ENCODE results near the gene DGKD. TPM values are rescaled to one million over a fixed set of nuclear protein-coding genes. Genes with fewer than 3 reads are reported as not detected.

Gene DGKD
- total and polyA plus RNA-seq, 5 donors from 2014 or later = 11.3 to 161 (median 11.5) TPM

DNA sequence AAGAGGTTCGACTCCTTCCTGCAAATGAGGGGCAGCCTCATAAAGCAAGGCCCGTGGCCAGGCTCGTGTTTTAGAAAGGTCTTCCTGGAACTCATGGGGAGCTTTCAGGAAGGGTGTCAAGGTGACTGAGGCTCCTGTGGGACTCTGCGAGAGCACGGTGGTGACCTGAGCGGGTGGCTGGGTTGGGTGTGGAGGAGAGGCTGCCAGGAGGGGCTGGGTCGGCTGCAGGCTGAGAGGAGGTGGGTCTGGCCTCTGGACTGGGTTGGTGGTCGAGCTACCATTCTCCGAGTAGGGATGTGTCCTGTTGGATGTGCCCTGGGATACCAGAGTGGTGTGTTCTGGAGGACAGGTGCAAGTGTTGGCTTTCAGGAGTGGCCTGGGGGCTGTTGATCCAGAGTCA, 86.4 kb downstream of the DGKD start:
- no peaks in the 10 kb centered on the region for H3K9me3 Mint-ChIP-seq
- no peaks in the 10 kb centered on the region for H3K9me3 ChIP-seq (ENCODE audit: control insufficient read depth in 2 of 2, low read length in 2 of 2)
- no peak overlapping the region for H3K4me3 Mint-ChIP-seq
- H3K27me3 ChIP-seq (ENCODE audit: control insufficient read depth, insufficient read depth, low read length) = no peaks in the 10 kb centered on the region
- peaks cover 5% of the 10 kb centered on the region for H3K27me3 Mint-ChIP-seq
- H3K36me3 Mint-ChIP-seq = peaks cover 51% of the 10 kb centered on the region
- ATAC-seq (ENCODE audit: low read depth in 2 of 2) (no peak), DNase-seq (no peak)
- H3K4me1 Mint-ChIP-seq = peaks cover 8 to 21% (median 14%) of the 10 kb centered on the region in 4 donors
- H3K27ac Mint-ChIP-seq = peak overlapping the region in 2 of 3 donors; percentile 60 to 91
- H3K36me3 ChIP-seq (ENCODE audit: control insufficient read depth, insufficient read depth, low read length) = peaks cover 76% of the 10 kb centered on the region
- no peak overlapping the region for H3K4me3 ChIP-seq (ENCODE audit: low read depth, low read length)
- H3K4me1 ChIP-seq (ENCODE audit: control insufficient read depth, insufficient read depth, low read length, poor library complexity, severe bottlenecking) = peaks cover 7% of the 10 kb centered on the region
- H3K27ac ChIP-seq (ENCODE audit: insufficient read depth, low read length, poor library complexity, severe bottlenecking) = peak overlapping the region; percentile 20

DNA sequence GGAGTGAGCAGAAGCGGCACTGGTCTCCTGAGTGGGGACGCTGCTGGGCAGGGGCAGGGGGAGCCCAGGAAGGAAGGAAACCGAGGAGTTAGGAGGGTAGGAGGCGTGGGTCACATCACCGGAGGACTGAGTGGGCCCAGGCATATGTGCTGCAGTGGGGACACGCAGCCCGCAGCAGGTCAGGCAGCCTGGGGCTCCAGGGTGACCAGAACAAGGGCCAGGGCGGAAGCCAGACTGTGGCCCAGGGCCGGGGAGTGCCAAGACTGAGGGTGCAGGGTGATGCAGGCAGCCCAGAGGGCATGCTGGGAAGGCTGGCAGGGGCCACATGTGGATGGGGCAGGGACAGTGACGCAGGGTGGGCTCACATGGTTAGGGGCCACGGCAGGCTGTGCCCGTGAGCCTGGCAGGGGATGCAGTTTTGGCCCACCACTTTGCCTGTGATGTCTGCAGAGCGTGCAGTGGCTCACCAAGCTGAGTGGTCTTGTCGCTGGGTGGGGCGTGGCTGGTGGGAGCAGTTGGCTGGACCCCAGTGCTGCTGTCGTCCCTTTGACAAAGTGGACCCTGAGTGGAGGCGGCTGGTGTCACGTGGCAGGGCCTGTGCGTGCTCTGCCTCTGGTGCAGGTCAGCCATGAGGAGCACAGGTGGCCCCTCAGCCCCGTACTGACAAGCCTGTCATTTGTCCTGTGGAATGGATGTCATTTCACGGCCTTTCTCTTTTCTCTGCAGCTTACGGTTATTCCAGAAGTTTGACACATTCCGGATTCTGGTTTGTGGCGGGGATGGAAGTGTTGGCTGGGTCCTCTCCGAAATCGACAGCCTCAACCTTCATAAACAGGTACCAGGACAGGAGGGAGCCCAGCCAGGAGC, 87.1 kb downstream of the DGKD start:
- DNase-seq (no peak), ATAC-seq (ENCODE audit: low read depth in 2 of 2) (no peak)
- H3K27me3 ChIP-seq (ENCODE audit: control insufficient read depth, insufficient read depth, low read length) = no peaks in the 10 kb centered on the region
- H3K4me3 Mint-ChIP-seq = no peak overlapping the region
- H3K36me3 ChIP-seq (ENCODE audit: control insufficient read depth, insufficient read depth, low read length) = peaks cover 76% of the 10 kb centered on the region
- H3K27ac Mint-ChIP-seq = peak overlapping the region in 2 of 3 donors; percentile 60 to 91
- no peaks in the 10 kb centered on the region for H3K9me3 Mint-ChIP-seq
- H3K9me3 ChIP-seq (ENCODE audit: control insufficient read depth in 2 of 2, low read length in 2 of 2) = no peaks in the 10 kb centered on the region
- peaks cover 56% of the 10 kb centered on the region for H3K36me3 Mint-ChIP-seq
- H3K4me1 ChIP-seq (ENCODE audit: control insufficient read depth, insufficient read depth, low read length, poor library complexity, severe bottlenecking) = peaks cover 7% of the 10 kb centered on the region
- H3K27ac ChIP-seq (ENCODE audit: insufficient read depth, low read length, poor library complexity, severe bottlenecking) = peak overlapping the region; percentile 20
- peaks cover 5% of the 10 kb centered on the region for H3K27me3 Mint-ChIP-seq
- H3K4me1 Mint-ChIP-seq = peaks cover 8 to 21% (median 14%) of the 10 kb centered on the region in 4 donors
- no peak overlapping the region for H3K4me3 ChIP-seq (ENCODE audit: low read depth, low read length)

DNA sequence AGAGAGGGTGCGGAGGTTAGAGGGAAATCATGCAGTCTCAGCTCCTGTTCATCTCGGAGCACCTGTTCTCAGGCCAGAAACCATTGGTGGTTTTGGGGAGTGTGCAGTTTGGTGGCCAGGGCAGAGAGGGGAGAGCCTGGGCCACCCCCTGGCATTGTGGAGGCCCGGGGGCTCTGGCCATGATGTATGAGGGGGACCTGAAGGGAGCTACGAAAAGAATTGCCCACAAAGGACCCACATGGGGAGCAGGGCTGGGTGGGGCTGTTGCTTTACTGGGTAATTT, 87.7 kb downstream of the DGKD start:
- Histone ChIP-seq H3K36me3 (ENCODE audit: control insufficient read depth, insufficient read depth, low read length) (peaks cover 75% of the 10 kb centered on the region), H3K4me3 (ENCODE audit: low read depth, low read length) (no peak overlapping the region), H3K27ac (ENCODE audit: insufficient read depth, low read length, poor library complexity, severe bottlenecking) (no peak overlapping the region), H3K9me3 (ENCODE audit: control insufficient read depth in 2 of 2, low read length in 2 of 2) (no peaks in the 10 kb centered on the region), H3K27me3 (ENCODE audit: control insufficient read depth, insufficient read depth, low read length) (no peaks in the 10 kb centered on the region), H3K4me1 (ENCODE audit: control insufficient read depth, insufficient read depth, low read length, poor library complexity, severe bottlenecking) (peaks cover 7% of the 10 kb centered on the region)
- ATAC-seq (ENCODE audit: low read depth in 2 of 2) (no peak), DNase-seq (no peak)
- no peaks in the 10 kb centered on the region for H3K9me3 Mint-ChIP-seq
- peaks cover 51% of the 10 kb centered on the region for H3K36me3 Mint-ChIP-seq
- peak overlapping the region in 2 of 3 donors; percentile 5 to 77 for H3K27ac Mint-ChIP-seq
- peaks cover 5% of the 10 kb centered on the region for H3K27me3 Mint-ChIP-seq
- no peak overlapping the region for H3K4me3 Mint-ChIP-seq
- H3K4me1 Mint-ChIP-seq = peaks cover 8 to 21% (median 14%) of the 10 kb centered on the region in 4 donors

DNA sequence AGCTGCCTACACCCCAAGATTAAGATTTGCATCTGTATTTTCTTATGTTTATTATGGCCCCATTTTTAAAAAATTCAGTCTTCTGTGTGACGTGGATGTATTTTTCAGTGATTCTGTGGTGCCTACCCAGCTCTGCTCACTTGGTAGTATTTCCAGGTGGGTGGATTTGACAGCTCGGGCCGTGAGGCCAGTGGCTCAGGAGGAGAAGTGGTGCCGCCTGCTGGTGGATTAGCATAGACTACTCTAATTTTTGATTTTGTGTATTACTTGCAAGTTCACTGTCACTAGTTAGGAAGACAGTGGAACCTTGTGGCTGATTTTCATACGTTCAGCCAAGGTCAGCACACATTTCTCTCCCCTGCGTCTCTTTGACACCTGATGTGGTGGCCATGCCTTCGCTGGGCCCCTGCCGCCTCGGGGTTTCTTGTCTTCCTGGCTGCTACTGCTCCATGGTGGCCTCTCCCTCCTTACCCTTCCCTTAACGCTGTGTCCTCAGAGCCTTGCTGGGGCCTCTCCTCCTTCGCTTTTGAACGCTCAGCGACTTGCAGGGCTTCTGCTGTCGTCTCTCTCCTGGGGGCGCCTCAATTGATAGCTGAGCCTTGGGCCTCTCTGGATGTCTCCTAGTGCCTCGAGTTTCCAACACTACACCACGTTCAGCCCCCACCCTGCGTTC, 89.4 kb downstream of the DGKD start:
- Histone ChIP-seq H3K27me3 (ENCODE audit: control insufficient read depth, insufficient read depth, low read length) (no peaks in the 10 kb centered on the region), H3K36me3 (ENCODE audit: control insufficient read depth, insufficient read depth, low read length) (peaks cover 75% of the 10 kb centered on the region), H3K9me3 (ENCODE audit: control insufficient read depth in 2 of 2, low read length in 2 of 2) (no peaks in the 10 kb centered on the region), H3K4me3 (ENCODE audit: low read depth, low read length) (no peak overlapping the region), H3K4me1 (ENCODE audit: control insufficient read depth, insufficient read depth, low read length, poor library complexity, severe bottlenecking) (peaks cover 7% of the 10 kb centered on the region), H3K27ac (ENCODE audit: insufficient read depth, low read length, poor library complexity, severe bottlenecking) (no peak overlapping the region)
- Mint-ChIP-seq H3K4me1 (peaks cover 8 to 24% (median 16%) of the 10 kb centered on the region in 4 donors), H3K9me3 (no peaks in the 10 kb centered on the region), H3K36me3 (peaks cover 55% of the 10 kb centered on the region), H3K27ac (peak overlapping the region; percentile 5 to 93 (median 86)), H3K4me3 (no peak overlapping the region), H3K27me3 (peaks cover 5% of the 10 kb centered on the region)
- ATAC-seq (ENCODE audit: low read depth in 2 of 2) = peak; percentile 81 to 90
- DNase-seq = peak; percentile 63 to 91 (median 83)

DNA sequence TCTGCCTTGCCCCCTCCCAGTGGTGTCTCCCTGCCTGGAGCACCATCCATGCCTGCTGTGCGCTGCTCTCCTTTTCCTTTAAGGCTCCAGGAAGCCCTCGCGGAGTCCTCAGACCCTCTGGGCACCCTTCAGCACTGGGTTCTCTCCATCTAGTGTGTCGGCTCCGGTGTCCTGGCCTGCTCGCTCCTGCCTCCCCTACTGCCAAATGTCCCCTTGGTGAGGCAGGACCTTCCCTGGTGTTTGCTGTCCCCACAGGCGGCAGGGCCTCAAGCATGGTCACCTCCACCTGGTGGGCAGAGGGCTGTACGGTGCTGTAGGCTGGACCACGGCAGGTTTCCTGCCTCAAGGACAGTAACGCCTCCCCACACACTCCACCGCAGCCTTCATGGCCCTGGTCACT, 90.2 kb downstream of the DGKD start:
- H3K27ac ChIP-seq (ENCODE audit: insufficient read depth, low read length, poor library complexity, severe bottlenecking) = no peak overlapping the region
- Mint-ChIP-seq H3K36me3 (peaks cover 49% of the 10 kb centered on the region), H3K27me3 (peaks cover 5% of the 10 kb centered on the region), H3K4me1 (peaks cover 8 to 24% (median 16%) of the 10 kb centered on the region in 4 donors), H3K27ac (peak overlapping the region; percentile 5 to 90 (median 86)), H3K4me3 (no peak overlapping the region), H3K9me3 (no peaks in the 10 kb centered on the region)
- H3K4me1 ChIP-seq (ENCODE audit: control insufficient read depth, insufficient read depth, low read length, poor library complexity, severe bottlenecking) = peaks cover 7% of the 10 kb centered on the region
- DNase-seq (no peak), ATAC-seq (ENCODE audit: low read depth in 2 of 2) (no peak)
- H3K9me3 ChIP-seq (ENCODE audit: control insufficient read depth in 2 of 2, low read length in 2 of 2) = no peaks in the 10 kb centered on the region
- no peak overlapping the region for H3K4me3 ChIP-seq (ENCODE audit: low read depth, low read length)
- H3K36me3 ChIP-seq (ENCODE audit: control insufficient read depth, insufficient read depth, low read length) = peaks cover 75% of the 10 kb centered on the region
- H3K27me3 ChIP-seq (ENCODE audit: control insufficient read depth, insufficient read depth, low read length) = no peaks in the 10 kb centered on the region

DNA sequence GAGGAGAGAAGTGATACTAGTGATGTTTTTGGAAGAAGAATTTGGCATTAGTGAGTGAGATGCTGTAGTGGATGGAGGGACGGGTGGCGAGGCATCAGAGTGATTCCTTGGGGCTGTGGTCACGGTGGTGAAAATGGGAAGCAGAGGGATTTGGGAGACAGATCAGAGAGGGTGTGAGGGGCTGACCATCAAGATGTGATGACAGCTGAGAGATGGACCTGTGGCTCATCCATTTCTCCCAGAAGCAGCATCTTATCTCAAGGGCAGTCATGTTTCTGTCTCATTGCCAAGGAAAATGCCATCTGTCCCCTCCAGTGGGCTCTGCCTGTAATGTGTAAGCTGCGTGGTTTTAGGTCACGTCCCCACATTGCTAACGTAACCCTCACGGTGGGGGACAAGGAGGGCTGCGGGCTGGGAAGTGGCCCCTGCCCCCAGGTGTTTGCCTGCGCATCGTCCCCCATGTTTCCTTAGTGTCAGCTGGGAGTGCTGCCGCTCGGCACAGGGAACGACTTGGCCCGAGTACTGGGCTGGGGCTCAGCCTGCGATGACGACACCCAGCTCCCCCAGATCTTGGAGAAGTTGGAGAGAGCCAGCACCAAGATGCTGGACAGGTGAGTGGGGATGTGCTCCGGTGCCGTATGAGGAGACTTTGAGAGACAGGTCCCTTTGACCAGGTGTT, 91.0 kb downstream of the DGKD start:
- Mint-ChIP-seq H3K27me3 (peaks cover 5% of the 10 kb centered on the region), H3K27ac (peak overlapping the region in 1 of 3 donors; percentile 86), H3K36me3 (peaks cover 44% of the 10 kb centered on the region), H3K4me1 (peaks cover 8 to 24% (median 16%) of the 10 kb centered on the region in 4 donors), H3K4me3 (no peak overlapping the region), H3K9me3 (no peaks in the 10 kb centered on the region)
- DNase-seq (no peak), ATAC-seq (ENCODE audit: low read depth in 2 of 2) (no peak)
- Histone ChIP-seq H3K27ac (ENCODE audit: insufficient read depth, low read length, poor library complexity, severe bottlenecking) (no peak overlapping the region), H3K27me3 (ENCODE audit: control insufficient read depth, insufficient read depth, low read length) (no peaks in the 10 kb centered on the region), H3K36me3 (ENCODE audit: control insufficient read depth, insufficient read depth, low read length) (peaks cover 77% of the 10 kb centered on the region), H3K9me3 (ENCODE audit: control insufficient read depth in 2 of 2, low read length in 2 of 2) (no peaks in the 10 kb centered on the region), H3K4me3 (ENCODE audit: low read depth, low read length) (no peak overlapping the region), H3K4me1 (ENCODE audit: control insufficient read depth, insufficient read depth, low read length, poor library complexity, severe bottlenecking) (peaks cover 7% of the 10 kb centered on the region)

DNA sequence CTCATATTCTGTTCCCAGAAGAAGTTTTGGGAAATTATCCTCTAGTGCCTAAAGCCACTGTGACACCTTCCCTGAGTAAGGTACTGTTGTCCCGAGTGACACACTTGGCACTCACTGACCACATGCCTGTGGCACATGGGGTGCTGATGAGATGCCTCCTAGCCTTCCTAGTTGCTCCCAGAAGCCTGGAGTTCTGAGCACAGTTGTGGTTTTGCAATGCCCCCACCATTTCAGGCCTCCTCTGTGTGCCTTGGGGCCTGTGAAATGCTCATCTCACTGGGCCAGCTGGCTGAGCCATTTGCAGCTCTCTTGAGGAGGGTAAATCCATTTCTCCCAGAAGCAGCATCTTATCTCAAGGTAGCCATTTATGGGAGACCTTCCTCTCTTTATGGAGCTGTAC, 91.8 kb downstream of the DGKD start:
- no peaks in the 10 kb centered on the region for H3K27me3 ChIP-seq (ENCODE audit: control insufficient read depth, insufficient read depth, low read length)
- no peaks in the 10 kb centered on the region for H3K9me3 ChIP-seq (ENCODE audit: control insufficient read depth in 2 of 2, low read length in 2 of 2)
- no peak overlapping the region for H3K27ac ChIP-seq (ENCODE audit: insufficient read depth, low read length, poor library complexity, severe bottlenecking)
- ATAC-seq (ENCODE audit: low read depth in 2 of 2) (no peak), DNase-seq (no peak)
- Mint-ChIP-seq H3K36me3 (peaks cover 44% of the 10 kb centered on the region), H3K4me3 (no peak overlapping the region), H3K4me1 (peaks cover 8 to 22% (median 13%) of the 10 kb centered on the region in 4 donors), H3K27me3 (peaks cover 5% of the 10 kb centered on the region), H3K27ac (no peak overlapping the region), H3K9me3 (no peaks in the 10 kb centered on the region)
- H3K4me1 ChIP-seq (ENCODE audit: control insufficient read depth, insufficient read depth, low read length, poor library complexity, severe bottlenecking) = peaks cover 7% of the 10 kb centered on the region
- H3K36me3 ChIP-seq (ENCODE audit: control insufficient read depth, insufficient read depth, low read length) = peaks cover 82% of the 10 kb centered on the region
- no peak overlapping the region for H3K4me3 ChIP-seq (ENCODE audit: low read depth, low read length)

Measured in CD4-positive, CD25-positive, alpha-beta regulatory T cell (primary cell).